OCI-LY7 (cell line): ENCODE measurements around the gene TMX3. TPM values are rescaled to one million over a fixed set of nuclear protein-coding genes. Genes with fewer than 3 reads are reported as not detected.

ENCODE experiments used
- BruUV-seq: library from RNA; stranded (reverse); fragments of 400-500 nt; replicated peaks from 2 replicates; lab custom pipeline; 2021; lab: Mats Ljungman, UMichigan
- CTCF ChIA-PET: fragments of 300-600 bp; sonication (Branson Sonifier 250); formaldehyde crosslinking; loops from one replicate; lab custom pipeline; 2022; ENCODE audit warnings: antibody characterized with exemption; ENCODE audit not compliant: unreplicated experiment; lab: Charles Lee
- POLR2A ChIA-PET: fragments of 300-600 bp; sonication (Branson Sonifier 250); formaldehyde crosslinking; loops from one replicate; lab custom pipeline; 2022; ENCODE audit warnings: antibody characterized with exemption; lab: Charles Lee
- DNase-seq: peaks from one replicate; pipeline ENCODE4 v3.0.0-alpha.2; 2015; ENCODE audit warnings: low spot score
- H2AFZ ChIP-seq: fragments of 200-600 bp; sonication (generic), shearing (Covaris generic); 2 replicates; pipeline ENCODE4 v1.6.1; 2014; ENCODE audit warnings: mild to moderate bottlenecking, antibody characterized with exemption, low read length, moderate library complexity
- H3K27ac ChIP-seq: fragments of 200-600 bp; sonication (generic); 2 replicates; pipeline ENCODE4 v1.5.1; 2014; ENCODE audit warnings: mixed run types, low read depth, mild to moderate bottlenecking, moderate library complexity, low read length, inconsistent platforms; ENCODE audit not compliant: poor library complexity, severe bottlenecking
- H3K36me3 ChIP-seq: fragments of 200-600 bp; sonication (generic); 2 replicates; pipeline ENCODE4 v1.6.1; 2014; ENCODE audit warnings: mild to moderate bottlenecking, antibody characterized with exemption, low read length, moderate library complexity, mixed read lengths; ENCODE audit not compliant: insufficient read depth
- H3K4me1 ChIP-seq: fragments of 200-600 bp; sonication (generic); 2 replicates; pipeline ENCODE4 v1.5.1; 2014; ENCODE audit warnings: mild to moderate bottlenecking, low read length; ENCODE audit not compliant: insufficient read depth, poor library complexity, severe bottlenecking
- H3K4me2 ChIP-seq: fragments of 200-600 bp; sonication (generic); 2 replicates; pipeline ENCODE4 v1.6.1; 2014; ENCODE audit warnings: mild to moderate bottlenecking, low read length
- H3K4me3 ChIP-seq: fragments of 200-600 bp; sonication (generic); 2 replicates; pipeline ENCODE4 v1.5.1; 2014; ENCODE audit warnings: mild to moderate bottlenecking, low read depth, low read length; ENCODE audit not compliant: poor library complexity, severe bottlenecking
- H3K79me2 ChIP-seq: fragments of 200-600 bp; sonication (generic); 2 replicates; pipeline ENCODE4 v1.6.1; 2016; ENCODE audit warnings: low read depth, mild to moderate bottlenecking, low read length, moderate library complexity, mixed read lengths; ENCODE audit not compliant: insufficient read depth
- H3K9me2 ChIP-seq: fragments of 200-600 bp; sonication (generic); 2 replicates; pipeline ENCODE4 v1.6.1; 2016; ENCODE audit warnings: mild to moderate bottlenecking, low read length, mixed read lengths; ENCODE audit not compliant: insufficient read depth
- H3K9me3 ChIP-seq: fragments of 200-600 bp; sonication (generic); 2 replicates; pipeline ENCODE4 v1.6.1; 2014; ENCODE audit warnings: mild to moderate bottlenecking, mixed run types, low read length, mixed read lengths
- H4K20me1 ChIP-seq: fragments of 200-600 bp; sonication (generic); 2 replicates; pipeline ENCODE4 v1.6.1; 2014; ENCODE audit warnings: mild to moderate bottlenecking, antibody characterized with exemption, low read length, moderate library complexity, mixed read lengths; ENCODE audit not compliant: insufficient read depth
- EZH2phosphoT487 ChIP-seq: fragments of 200-600 bp; sonication (generic); IDR thresholded peaks from 2 replicates; pipeline ENCODE4 v1.6.1; 2018; ENCODE audit warnings: low read depth, borderline replicate concordance, mild to moderate bottlenecking, mixed run types, antibody characterized with exemption, low read length, moderate library complexity, mixed read lengths
- intact Hi-C: fragments of 100-400 bp; cut with micrococcal nuclease; formaldehyde crosslinking; loops from one replicate; pipeline ENCODE4 v1.10.0; 2022; ENCODE audit not compliant: unreplicated experiment
- total RNA-seq, 2 experiments: library from RNA; depleted of rRNA in 1 of 2; stranded (reverse); fragments of >200 nt in 1 of 2; shearing (Covaris generic) in 1 of 2; gene quantifications; 2 replicates each; pipeline ENCODE4 v1.2.3, GENCODE V29; 2014 to 2022
- TF ChIP-seq, protein P1 (sequence below): fragments of 200-600 bp; sonication (generic); conservative IDR thresholded peaks from 2 replicates; pipeline ENCODE4 v1.5.1; 2014; ENCODE audit warnings: mild to moderate bottlenecking, antibody characterized with exemption, low read length, moderate library complexity, mixed read lengths

Gene TMX3
- total RNA-seq, 2 experiments from 2014 or later = 14.8 to 25.9 TPM

DNA sequence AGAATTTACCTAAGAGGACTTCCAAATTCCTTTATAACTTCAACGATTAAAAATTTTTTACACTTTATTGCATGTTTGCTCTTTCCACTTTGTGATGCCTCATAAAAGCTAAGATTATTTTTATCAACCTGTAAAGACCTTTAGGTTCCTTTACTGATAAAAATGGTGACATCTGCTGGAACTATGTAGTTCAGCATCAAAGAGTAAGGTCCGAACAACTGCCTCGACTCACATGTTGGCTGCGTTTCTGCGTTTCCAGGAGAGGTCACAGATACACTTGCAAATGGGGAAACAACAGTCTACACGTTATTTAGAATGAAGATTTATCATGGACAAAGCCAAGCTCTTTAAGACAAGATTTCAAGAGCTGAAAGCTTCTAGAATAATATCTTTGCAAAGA is 18.8 kb upstream of the TMX3 start:
- no peak for DNase-seq
- no TSS peak for BruUV-seq
- Histone ChIP-seq H3K9me2 (no peaks in the 10 kb centered on the region), H3K9me3 (no peaks in the 10 kb centered on the region), H4K20me1 (no peaks in the 10 kb centered on the region), H3K4me1 (no peaks in the 10 kb centered on the region), H3K27ac (no peak overlapping the region), H2AFZ (no peak overlapping the region), H3K4me2 (no peak overlapping the region), H3K4me3 (no peak overlapping the region), H3K79me2 (no peaks in the 10 kb centered on the region), H3K36me3 (no peaks in the 10 kb centered on the region)
- intact Hi-C loops = no loop called here
- TF ChIP-seq EZH2phosphoT487 = no peak
- TF ChIP-seq, protein P1, sequence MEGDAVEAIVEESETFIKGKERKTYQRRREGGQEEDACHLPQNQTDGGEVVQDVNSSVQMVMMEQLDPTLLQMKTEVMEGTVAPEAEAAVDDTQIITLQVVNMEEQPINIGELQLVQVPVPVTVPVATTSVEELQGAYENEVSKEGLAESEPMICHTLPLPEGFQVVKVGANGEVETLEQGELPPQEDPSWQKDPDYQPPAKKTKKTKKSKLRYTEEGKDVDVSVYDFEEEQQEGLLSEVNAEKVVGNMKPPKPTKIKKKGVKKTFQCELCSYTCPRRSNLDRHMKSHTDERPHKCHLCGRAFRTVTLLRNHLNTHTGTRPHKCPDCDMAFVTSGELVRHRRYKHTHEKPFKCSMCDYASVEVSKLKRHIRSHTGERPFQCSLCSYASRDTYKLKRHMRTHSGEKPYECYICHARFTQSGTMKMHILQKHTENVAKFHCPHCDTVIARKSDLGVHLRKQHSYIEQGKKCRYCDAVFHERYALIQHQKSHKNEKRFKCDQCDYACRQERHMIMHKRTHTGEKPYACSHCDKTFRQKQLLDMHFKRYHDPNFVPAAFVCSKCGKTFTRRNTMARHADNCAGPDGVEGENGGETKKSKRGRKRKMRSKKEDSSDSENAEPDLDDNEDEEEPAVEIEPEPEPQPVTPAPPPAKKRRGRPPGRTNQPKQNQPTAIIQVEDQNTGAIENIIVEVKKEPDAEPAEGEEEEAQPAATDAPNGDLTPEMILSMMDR = peak; percentile 27; the same call in 1 of the 2 replicates
- POLR2A ChIA-PET = interaction anchor here (0.6 to 0.9 kb wide), 3 partner anchors 15 to 1217 kb away, joined by 3 read pairs; partner anchors contain the start of gene DSEL
- CTCF ChIA-PET = no interaction called here

GRCh38 chr18:68728081-68728700 is 13.3 kb upstream of the TMX3 start:
- TF ChIP-seq, protein P1 = no peak
- no peak for TF ChIP-seq EZH2phosphoT487
- ChIA-PET CTCF (no interaction called here), POLR2A (interaction anchor here (0.8 kb wide), 1 partner anchor 10 kb away, joined by 3 read pairs; no protein-coding TSS in a partner anchor)
- no peaks in the 10 kb centered on the region for H3K36me3 ChIP-seq
- H3K27ac ChIP-seq = no peak overlapping the region
- H4K20me1 ChIP-seq = no peaks in the 10 kb centered on the region
- H2AFZ ChIP-seq = no peak overlapping the region
- H3K4me1 ChIP-seq = no peaks in the 10 kb centered on the region
- H3K4me2 ChIP-seq = no peak overlapping the region
- no TSS peak for BruUV-seq
- intact Hi-C loops = no loop called here
- H3K79me2 ChIP-seq = no peaks in the 10 kb centered on the region
- H3K4me3 ChIP-seq = no peak overlapping the region
- no peaks in the 10 kb centered on the region for H3K9me3 ChIP-seq
- no peak for DNase-seq
- no peaks in the 10 kb centered on the region for H3K9me2 ChIP-seq

GRCh38 chr18:68727506-68727905 is 12.6 kb upstream of the TMX3 start:
- intact Hi-C loops = no loop called here
- no peak for DNase-seq
- POLR2A ChIA-PET = no interaction called here
- no peaks in the 10 kb centered on the region for H3K9me2 ChIP-seq
- no peaks in the 10 kb centered on the region for H3K36me3 ChIP-seq
- no peak overlapping the region for H3K4me2 ChIP-seq
- H3K27ac ChIP-seq = no peak overlapping the region
- no peaks in the 10 kb centered on the region for H3K9me3 ChIP-seq
- H3K4me1 ChIP-seq = peaks cover 3% of the 10 kb centered on the region
- BruUV-seq = no TSS peak
- no peak overlapping the region for H2AFZ ChIP-seq
- H3K4me3 ChIP-seq = no peak overlapping the region
- CTCF ChIA-PET = no interaction called here
- H3K79me2 ChIP-seq = no peaks in the 10 kb centered on the region
- H4K20me1 ChIP-seq = no peaks in the 10 kb centered on the region
- TF ChIP-seq EZH2phosphoT487 = no peak
- TF ChIP-seq, protein P1 = no peak
